ENCODE measurements around the gene TNIP2.
A peak's percentile ranks its signal among the peaks of the same experiment; 100 is the strongest.
"Not testable (repeated sequence)": the region's sequence is repeated elsewhere in the genome, so short reads cannot be mapped to it uniquely, and the experiment has no call there.

The TNIP2 gene

GRCh38 chr4:2767705-2768074 is 11.6 kb upstream of the TNIP2 start:
- DNase-seq = no peak

- no peak for DNase-seq
These were observed 11.0 kb upstream of the TNIP2 start for GRCh38 chr4:2767046-2767704.

- DNase-seq = no peak
These were observed 9.8 kb upstream of the TNIP2 start for GRCh38 chr4:2765832-2766526.

- DNase-seq = no peak
These were observed 7.4 kb upstream of the TNIP2 start for GRCh38 chr4:2763511-2763967.

- not testable (repeated sequence) for DNase-seq
These were observed 6.6 kb upstream of the TNIP2 start for GRCh38 chr4:2762486-2763370.

- DNase-seq = no peak
These were observed 5.9 kb upstream of the TNIP2 start for GRCh38 chr4:2762048-2762447.

- no peak for DNase-seq
These were observed 5.1 kb upstream of the TNIP2 start for GRCh38 chr4:2761035-2761923.

GRCh38 chr4:2757426-2757825 is 1.3 kb upstream of the TNIP2 start:
- DNase-seq = no peak

GRCh38 chr4:2756691-2757350 is 685 bp upstream of the TNIP2 start:
- no peak for DNase-seq

GRCh38 chr4:2754848-2755819 is 1.0 kb downstream of the TNIP2 start:
- DNase-seq = no peak

- DNase-seq = no peak
These were observed 2.7 kb downstream of the TNIP2 start for GRCh38 chr4:2753436-2753835.

GRCh38 chr4:2750719-2751605 is 5.2 kb downstream of the TNIP2 start:
- no peak for DNase-seq

GRCh38 chr4:2746891-2747695 is 9.0 kb downstream of the TNIP2 start:
- no peak for DNase-seq

- peak; percentile 89 for DNase-seq
These were observed 9.9 kb downstream of the TNIP2 start for GRCh38 chr4:2745981-2746806.

GRCh38 chr4:2745516-2745915 is 10.6 kb downstream of the TNIP2 start:
- no peak for DNase-seq

GRCh38 chr4:2744576-2745270 is 11.4 kb downstream of the TNIP2 start:
- no peak for DNase-seq

Data from CD4-positive, alpha-beta T cell treated with Interleukin-12 subunit alpha and Interleukin-12 subunit beta, for 1 hour (primary cell).